Measurements from ENCODE around the gene ELAC2. TPM values are rescaled to one million over a fixed set of nuclear protein-coding genes. Genes with fewer than 3 reads are reported as not detected.

The ELAC2 gene
- polyA plus RNA-seq, 3 donors: 24.2 to 39.6 (median 26.0) TPM

DNA sequence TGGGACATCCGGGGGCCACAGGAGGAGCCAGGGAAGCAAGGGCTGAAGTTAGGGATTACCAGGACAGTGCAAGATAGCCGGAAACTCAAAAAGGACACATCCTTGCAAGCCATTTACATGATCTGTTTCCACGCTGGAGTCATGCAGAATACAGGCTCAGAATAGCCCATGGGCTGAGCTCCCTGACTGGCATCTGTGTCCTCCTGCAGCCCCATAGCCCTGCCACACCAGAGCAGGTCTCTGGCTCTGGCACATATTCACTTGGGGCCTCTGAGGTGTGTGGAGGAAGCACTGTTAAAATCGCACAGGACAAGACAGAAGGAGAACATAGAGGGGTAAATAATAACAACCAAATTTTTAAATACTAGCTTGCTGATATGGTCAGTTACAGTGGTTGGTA lies 65.8 kb downstream of the ELAC2 start:
- no peaks in the 10 kb centered on the region for H4K20me1 ChIP-seq (ENCODE audit: insufficient read depth, low read length)
- no peaks in the 10 kb centered on the region for H3K27me3 ChIP-seq (ENCODE audit: control insufficient read depth in 2 of 2, insufficient read depth in 2 of 2, low read length in 2 of 2)
- peaks cover 23 to 50% (median 27%) of the 10 kb centered on the region in 7 donors for H3K9me3 Mint-ChIP-seq
- no peak overlapping the region for H3K9ac ChIP-seq (ENCODE audit: insufficient read depth, low read length, poor library complexity, severe bottlenecking)
- no peaks in the 10 kb centered on the region for H3K79me2 ChIP-seq (ENCODE audit: insufficient read depth, low read length)
- peaks cover 26 to 28% of the 10 kb centered on the region in 2 donors for H3K9me3 ChIP-seq (replicated peaks in 1 of 2; ENCODE audit: control insufficient read depth in 1 of 2, insufficient read depth in 1 of 2, low read length in 2 of 2)
- H3K36me3 ChIP-seq (replicated peaks in 1 of 2; ENCODE audit: control insufficient read depth in 1 of 2, insufficient read depth in 2 of 2, low read length in 2 of 2): no peaks in the 10 kb centered on the region
- no peaks in the 10 kb centered on the region for H3K36me3 Mint-ChIP-seq
- no peak overlapping the region for H2AFZ ChIP-seq (ENCODE audit: insufficient read depth, low read depth, low read length, poor library complexity, severe bottlenecking)
- WGBS (ENCODE audit: insufficient coverage): 96% methylated on average over 3 of the region's 4 CpGs
- intact Hi-C loops (cut with micrococcal nuclease): no loop called here
- H3K27ac ChIP-seq (ENCODE audit: low read depth in 1 of 2, low read length in 2 of 2): no peak overlapping the region
- H3K4me1 ChIP-seq (ENCODE audit: control insufficient read depth in 1 of 2, insufficient read depth in 2 of 2, low read length in 2 of 2): no peaks in the 10 kb centered on the region
- TF ChIP-seq, protein P1, sequence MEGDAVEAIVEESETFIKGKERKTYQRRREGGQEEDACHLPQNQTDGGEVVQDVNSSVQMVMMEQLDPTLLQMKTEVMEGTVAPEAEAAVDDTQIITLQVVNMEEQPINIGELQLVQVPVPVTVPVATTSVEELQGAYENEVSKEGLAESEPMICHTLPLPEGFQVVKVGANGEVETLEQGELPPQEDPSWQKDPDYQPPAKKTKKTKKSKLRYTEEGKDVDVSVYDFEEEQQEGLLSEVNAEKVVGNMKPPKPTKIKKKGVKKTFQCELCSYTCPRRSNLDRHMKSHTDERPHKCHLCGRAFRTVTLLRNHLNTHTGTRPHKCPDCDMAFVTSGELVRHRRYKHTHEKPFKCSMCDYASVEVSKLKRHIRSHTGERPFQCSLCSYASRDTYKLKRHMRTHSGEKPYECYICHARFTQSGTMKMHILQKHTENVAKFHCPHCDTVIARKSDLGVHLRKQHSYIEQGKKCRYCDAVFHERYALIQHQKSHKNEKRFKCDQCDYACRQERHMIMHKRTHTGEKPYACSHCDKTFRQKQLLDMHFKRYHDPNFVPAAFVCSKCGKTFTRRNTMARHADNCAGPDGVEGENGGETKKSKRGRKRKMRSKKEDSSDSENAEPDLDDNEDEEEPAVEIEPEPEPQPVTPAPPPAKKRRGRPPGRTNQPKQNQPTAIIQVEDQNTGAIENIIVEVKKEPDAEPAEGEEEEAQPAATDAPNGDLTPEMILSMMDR (IDR thresholded peaks at IDR 0.05): no peak
- H3K4me3 Mint-ChIP-seq: no peak overlapping the region
- no peak overlapping the region for H3K4me2 ChIP-seq (replicated peaks; ENCODE audit: extremely low read depth, low read length, poor library complexity, severe bottlenecking)
- H3K27ac Mint-ChIP-seq: no peak overlapping the region
- DNase-seq: no peak
- peaks cover 0 to 3% (median 0%) of the 10 kb centered on the region in 3 donors for H3K27me3 Mint-ChIP-seq (ENCODE audit: low read depth in 3 of 3)
- H3K4me3 ChIP-seq (replicated peaks in 1 of 3; ENCODE audit: low read depth in 2 of 3, low read length in 3 of 3): no peak overlapping the region
- no peaks in the 10 kb centered on the region for H3K4me1 Mint-ChIP-seq

DNA sequence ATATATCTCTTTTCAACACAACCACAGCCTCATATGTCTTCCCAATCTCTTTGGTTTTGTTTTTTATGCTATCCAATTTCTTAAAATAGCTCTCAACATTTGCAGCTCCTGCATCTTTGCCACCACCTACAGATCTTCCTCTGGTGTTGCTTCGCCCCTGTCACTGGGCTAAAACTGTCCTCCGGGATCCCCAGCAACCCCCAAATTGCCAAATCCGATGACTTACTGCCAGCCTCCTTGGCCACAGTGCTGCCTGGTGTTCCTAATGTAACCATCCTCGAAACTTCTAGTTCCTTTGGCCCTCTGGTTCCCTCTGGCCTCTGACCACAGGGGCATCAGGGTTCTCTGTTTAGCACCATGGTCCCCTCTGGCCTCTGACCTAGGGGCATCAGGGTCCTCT lies 70.8 kb downstream of the ELAC2 start:
- WGBS (ENCODE audit: insufficient coverage): 93% methylated on average over 4 of the region's 4 CpGs
- H3K4me2 ChIP-seq (replicated peaks; ENCODE audit: extremely low read depth, low read length, poor library complexity, severe bottlenecking): no peak overlapping the region

More for the DNA sequence above, 70.8 kb downstream of the ELAC2 start:
- Histone ChIP-seq H3K36me3 (replicated peaks in 1 of 2; ENCODE audit: control insufficient read depth in 1 of 2, insufficient read depth in 2 of 2, low read length in 2 of 2) (no peaks in the 10 kb centered on the region), H3K4me3 (replicated peaks in 1 of 3; ENCODE audit: low read depth in 2 of 3, low read length in 3 of 3) (no peak overlapping the region), H3K9ac (ENCODE audit: insufficient read depth, low read length, poor library complexity, severe bottlenecking) (no peak overlapping the region), H3K79me2 (ENCODE audit: insufficient read depth, low read length) (no peaks in the 10 kb centered on the region), H3K27ac (ENCODE audit: low read depth in 1 of 2, low read length in 2 of 2) (no peak overlapping the region), H4K20me1 (ENCODE audit: insufficient read depth, low read length) (no peaks in the 10 kb centered on the region), H2AFZ (ENCODE audit: insufficient read depth, low read depth, low read length, poor library complexity, severe bottlenecking) (no peak overlapping the region), H3K4me1 (ENCODE audit: control insufficient read depth in 1 of 2, insufficient read depth in 2 of 2, low read length in 2 of 2) (no peaks in the 10 kb centered on the region), H3K9me3 (replicated peaks in 1 of 2; ENCODE audit: control insufficient read depth in 1 of 2, insufficient read depth in 1 of 2, low read length in 2 of 2) (peaks cover 12 to 19% of the 10 kb centered on the region in 2 donors), H3K27me3 (ENCODE audit: control insufficient read depth in 2 of 2, insufficient read depth in 2 of 2, low read length in 2 of 2) (no peaks in the 10 kb centered on the region)
- Mint-ChIP-seq H3K36me3 (no peaks in the 10 kb centered on the region), H3K4me3 (no peak overlapping the region), H3K9me3 (peaks cover 5 to 38% (median 19%) of the 10 kb centered on the region in 7 donors), H3K4me1 (no peaks in the 10 kb centered on the region), H3K27ac (no peak overlapping the region), H3K27me3 (ENCODE audit: low read depth in 3 of 3) (peaks cover 0 to 2% (median 0%) of the 10 kb centered on the region in 3 donors)
- no peak for DNase-seq
- TF ChIP-seq, protein P1 (IDR thresholded peaks at IDR 0.05): no peak
- intact Hi-C loops (cut with micrococcal nuclease): no loop called here

Other genes starting within 250 kb of the ELAC2 start
- not detected for gene ARHGAP44, start 228.5 kb downstream of the ELAC2 start, polyA plus RNA-seq

Measured in CD14-positive monocyte (primary cell).